Anterior cingulate cortex (tissue), 58 donors: ENCODE data around the gene NSG1.
A peak's percentile ranks its signal among the peaks of the same experiment; 100 is the strongest.

ENCODE experiments used
- DNase-seq, 58 donors: peaks; one replicate each; lab custom pipeline; 2025; lab: John Stamatoyannopoulos, UW

The NSG1 gene

DNA sequence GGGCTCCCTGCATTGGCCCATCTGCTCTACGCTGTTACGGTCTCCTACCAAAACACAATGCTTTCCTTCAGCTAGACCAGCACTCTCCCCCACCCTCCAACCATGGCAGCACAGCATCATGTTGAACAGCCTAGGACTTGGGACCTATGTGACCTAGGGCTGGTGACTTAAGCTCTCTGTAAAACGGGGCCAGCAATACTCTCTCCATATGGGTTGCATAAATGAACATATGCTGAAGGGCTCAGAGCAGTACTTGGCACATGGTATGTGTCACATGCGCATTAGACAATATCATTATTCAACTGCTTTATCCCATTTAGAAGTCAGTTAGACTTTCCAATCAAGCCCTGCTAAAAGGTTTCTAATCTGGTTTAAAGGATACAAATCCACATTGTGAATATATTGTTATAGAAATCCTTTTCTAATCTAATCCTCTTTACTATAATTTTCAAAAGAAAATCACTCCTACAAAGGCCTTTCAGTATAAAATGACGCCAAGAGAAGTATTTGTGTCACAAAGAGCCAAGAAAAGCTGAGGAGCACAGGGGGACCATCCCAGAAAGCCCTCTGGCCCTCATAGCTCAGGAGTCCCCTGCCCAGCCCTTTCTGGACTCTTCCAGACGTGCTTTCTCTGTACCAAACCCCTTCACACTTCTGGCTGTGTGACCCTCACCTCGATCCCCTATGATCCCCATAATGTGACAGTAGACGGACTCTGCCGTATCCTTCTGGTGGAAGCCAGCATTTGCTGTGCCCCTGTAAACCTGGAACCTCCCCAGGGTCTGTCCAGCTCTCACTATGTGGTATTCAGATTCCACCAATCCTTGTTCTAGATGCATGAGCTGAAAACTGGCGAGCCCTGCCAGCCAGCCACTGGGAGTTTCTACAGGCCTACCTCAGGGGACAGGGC, 42.3 kb downstream of the NSG1 start:
- DNase-seq = peak in 3 of 58 donors; percentile 14 to 22 (median 16)

DNA sequence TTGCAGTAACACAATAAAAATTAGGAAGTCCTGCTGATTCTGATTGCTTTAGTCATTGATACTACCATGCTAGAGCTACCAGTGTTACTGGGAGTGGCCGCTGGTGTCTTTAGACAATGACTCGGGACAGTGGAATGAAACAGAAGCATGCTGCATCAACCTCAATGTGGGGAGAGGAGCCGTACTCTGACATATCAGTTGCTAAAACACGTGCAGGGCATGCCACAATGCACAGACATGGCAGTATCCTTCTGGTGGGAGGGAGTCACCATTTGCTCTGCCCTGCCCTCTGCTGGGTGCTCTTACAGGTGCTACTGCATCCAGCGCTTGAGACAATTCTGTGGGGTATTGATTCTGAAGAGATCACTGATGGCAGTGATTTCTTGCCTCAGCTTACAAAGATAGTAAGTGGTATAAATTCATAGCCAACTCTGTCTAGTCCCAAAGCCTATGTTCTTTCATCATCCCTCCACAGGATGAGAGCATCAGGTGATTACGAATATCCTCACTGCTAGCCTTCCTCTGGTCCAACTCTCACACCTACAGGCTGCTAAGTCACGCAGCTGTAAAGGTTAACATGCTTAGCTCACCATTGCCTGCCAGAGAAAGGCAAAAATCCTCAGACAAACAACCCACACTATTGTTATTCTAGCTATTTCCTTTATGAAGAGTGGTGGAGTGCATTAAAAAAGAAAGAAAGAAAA, 43.7 kb downstream of the NSG1 start:
- DNase-seq = peak in 10 of 58 donors; percentile 7 to 40 (median 23)

DNA sequence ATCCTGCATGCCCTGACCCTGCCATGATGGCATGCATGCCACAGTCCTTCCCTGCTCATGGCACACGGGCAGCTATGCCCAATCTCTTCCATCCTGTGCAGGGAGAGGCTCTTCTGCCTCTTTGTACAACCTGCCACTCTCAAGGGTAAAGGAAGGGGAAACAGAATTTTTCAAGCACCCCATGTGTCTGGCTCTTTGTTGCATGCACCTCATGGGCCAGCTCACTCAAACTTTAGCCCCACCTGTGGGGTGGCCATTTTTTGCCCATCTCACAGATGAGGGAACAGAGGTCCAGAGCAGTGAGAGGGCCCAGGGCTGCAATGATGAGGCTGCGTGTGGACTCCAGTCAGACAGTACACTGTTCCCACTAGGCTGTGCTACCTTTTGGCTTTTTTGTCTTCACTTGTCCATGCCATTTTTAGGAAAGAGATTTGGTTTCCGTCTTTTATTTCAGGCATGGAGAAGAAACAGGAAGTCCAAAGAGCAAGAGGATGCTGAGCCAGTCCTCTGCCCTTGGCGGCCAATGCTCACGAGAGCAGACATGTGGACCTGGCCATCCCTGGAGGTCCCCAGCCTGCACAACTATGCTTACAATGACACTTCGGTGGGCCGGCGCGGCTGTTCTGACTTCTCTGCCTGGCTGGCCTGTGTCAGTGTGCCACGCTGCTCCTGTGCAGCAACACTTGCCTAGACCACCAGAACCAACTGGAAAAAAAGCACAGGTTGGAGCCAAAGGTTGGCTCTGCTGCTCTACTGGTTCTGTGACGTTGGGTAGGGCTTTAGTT, 45.6 kb downstream of the NSG1 start:
- DNase-seq = no peak

DNA sequence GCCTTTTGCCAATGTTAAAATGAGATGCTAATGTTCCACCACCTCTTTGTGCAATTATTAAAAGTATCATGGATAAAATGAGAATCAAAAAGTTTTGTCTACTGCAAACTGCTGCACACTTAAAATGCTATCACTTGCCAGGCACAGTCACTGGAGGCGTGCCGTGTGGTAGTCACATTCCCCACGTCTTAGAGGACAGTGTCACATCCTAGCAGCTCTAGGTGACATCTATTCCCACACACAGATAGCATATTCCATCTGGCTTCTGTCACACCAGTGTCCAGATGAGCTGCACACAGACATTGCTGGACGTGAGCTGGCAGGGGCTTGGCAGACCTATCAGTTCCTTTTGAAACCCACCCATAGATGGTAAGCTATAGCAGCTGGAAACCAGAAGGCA, 47.0 kb downstream of the NSG1 start:
- DNase-seq = no peak

DNA sequence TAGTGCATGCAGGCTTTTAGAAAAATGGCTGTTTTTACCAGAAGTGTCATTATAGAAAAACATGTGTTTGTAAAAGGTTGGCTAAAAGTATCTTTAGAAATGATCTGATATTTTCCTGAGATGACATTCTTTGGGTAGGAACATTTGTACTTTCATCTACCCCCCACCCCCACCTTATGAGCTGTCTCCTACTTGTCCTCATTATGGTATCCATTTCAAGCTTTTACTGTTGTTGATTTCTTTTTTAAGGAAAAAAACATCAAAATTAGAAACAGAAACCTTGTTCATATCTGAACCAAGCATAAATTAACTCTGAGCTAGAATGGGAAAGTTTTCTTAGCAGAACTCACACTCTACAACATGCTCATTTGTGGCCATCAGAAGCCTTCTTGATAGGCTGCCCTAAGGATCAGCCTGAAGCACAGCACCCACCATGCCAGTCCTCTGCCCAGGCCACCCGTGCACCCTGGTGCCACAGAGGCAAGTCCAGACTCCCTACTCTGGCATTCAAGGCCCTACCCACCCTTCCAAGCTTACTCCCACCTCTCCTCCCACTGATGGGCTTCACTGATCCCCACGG, 49.4 kb downstream of the NSG1 start:
- no peak for DNase-seq

DNA sequence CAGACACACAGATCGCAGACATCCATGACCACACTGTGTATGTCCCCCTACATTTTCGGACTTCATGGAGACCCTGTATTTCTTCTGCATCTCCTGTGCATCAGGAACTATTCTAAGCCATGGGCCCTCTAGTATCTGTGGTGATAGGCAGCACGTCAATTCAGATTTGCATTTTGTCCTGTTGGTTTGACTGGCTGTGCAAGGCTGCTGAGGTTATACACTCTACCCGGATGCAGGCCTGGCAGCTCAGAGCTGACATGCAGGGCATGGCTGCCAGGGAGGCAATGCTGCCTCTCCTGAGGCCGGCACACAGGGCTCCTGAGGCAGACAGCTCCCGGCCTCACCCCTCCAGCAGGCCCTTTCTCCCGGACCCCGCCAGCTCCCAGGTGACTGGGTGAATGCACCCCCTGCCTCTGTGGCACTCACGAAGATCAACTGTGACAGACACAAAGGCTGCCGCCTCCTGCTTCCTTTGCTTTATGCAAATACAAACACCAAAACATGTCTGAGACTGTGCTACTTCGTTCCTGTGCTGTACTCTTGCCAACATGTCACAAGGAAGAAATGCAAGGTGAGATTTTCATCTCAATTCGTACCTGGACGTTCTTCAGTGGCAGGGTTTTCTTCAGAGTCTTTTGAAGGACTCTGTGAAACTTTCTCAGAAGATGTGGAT, 51.0 kb downstream of the NSG1 start:
- DNase-seq = no peak

DNA sequence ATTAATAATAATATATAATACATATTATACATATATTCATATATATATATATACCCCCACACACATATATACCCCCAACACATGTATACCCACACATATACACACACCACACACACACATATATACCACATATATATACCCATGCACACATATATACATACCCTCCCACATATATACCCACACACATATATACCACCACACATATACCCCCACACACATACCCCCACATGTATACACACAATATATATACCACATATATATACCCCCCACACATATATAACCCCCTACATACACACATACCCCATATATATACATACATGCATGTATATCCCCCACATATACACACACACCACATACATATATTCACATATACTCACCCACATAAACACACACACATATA, 52.0 kb downstream of the NSG1 start:
- DNase-seq = no peak

DNA sequence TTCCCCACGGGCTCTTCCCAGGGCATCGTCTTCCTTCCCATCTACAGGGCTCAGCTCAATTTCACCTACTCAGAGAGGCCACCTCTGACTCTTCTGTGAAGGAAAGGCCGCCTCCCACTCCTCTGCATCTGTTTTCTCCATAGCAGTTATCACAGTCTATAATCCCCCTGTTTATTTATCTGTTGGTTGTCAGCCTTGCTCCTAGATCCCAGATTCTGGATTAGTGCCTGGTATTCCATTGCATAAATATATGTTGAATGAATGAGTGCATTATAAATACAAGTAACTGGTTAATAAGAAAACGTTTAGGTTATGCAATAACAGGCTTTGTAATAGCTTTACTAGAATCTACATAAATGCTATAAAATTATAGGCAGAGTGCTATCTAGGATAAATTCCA, 52.9 kb downstream of the NSG1 start:
- no peak for DNase-seq

DNA sequence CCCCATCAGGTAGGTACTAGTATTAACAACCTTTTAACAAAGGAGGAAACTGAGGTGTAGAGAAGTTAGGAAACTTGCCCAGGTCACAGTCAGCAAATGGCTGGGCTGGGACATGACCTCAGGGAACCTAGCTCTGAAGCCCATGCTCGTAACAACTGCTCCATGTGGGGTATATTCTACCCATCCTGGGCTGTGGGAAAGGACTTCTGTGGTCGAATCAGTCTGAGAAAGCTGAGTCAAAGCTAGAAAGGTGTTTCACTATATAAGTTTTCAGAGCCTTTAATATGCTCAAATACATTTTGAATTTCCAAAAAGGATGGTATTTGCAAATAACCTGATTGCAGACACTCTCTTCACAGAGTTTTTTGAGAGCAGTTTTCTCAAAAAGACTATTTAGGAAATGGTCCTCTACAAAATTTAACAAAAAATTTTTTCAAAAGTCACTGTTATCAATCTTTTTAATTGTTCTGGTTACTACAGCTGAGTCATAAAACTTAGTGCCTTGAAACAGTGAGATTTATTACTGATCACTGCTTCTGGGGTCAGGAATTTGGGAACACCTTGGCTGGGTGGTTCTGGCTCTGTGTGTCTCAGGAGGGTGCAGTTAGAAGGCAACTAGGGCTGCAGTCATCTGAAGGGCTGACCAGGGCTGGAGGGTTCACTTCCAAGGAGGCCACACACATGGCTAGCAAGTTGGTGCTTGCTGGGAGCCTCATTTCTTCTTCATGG, 53.6 kb downstream of the NSG1 start:
- DNase-seq = no peak

DNA sequence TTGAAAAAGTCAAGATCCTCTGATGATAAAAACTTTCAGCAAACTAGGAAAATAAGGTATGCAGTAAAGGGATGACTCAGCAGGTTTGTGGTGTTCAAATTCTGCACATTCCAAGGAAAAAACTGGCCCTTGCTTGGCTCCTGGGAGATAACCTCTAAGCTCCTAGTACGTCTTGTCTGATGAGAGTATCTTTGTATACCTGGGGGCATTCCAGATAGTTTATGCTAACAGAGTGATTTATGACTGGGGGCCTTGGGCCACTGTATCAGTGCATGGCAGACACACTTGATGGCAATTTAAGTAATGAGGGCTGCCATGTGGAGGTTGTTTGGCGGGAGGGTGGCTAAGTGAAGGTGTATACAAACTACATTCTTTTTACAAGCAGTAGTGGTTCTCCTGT, 56.9 kb downstream of the NSG1 start:
- no peak for DNase-seq

DNA sequence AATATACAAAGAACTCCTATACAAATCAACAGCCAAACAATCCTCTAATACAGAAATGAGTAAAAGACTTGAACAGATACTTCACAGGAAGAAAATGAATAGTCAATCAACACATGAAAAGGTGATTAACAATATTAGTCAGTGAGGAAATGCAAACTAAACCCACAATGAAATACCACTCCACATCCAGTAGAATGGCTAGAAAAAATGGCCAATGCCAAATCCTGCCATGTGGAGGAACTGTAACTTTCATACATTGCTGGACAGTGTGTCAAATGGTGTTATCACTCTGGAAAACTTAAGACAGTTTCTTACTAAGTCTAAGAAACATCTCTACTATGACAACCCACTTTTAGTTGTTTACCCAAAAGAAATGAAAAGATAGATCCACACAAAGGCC, 59.5 kb downstream of the NSG1 start:
- DNase-seq = no peak

DNA sequence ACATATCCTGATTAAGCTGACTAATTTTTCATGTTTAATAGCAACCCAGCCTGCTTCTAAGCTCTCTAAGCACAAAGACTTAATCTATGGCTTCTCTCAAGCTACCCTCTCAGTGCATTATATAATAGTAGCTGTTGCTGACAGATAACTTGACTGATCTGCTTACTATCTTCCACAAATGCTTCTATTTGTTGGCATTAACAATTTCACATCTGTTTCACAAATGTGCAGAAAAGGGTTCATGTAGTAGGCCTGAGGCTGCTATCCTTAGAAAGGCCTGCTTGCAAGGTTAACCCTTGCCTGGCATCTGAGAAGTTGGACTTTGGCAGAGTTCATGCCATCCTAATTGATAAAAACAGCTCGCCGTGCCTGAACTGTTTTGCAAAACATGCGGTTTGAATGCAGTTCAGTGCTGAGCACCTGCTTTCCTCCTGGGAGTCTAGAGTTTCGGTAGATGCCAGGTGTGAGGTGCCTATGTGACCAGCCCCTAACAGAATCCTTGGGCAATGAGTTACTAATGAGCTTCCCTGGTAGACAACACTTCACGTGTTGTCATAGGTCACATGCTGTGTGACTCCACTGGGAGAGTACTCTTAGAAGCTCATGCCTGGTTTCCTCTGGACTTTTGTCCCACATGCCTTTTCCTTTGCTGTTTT, 68.4 kb downstream of the NSG1 start:
- DNase-seq = no peak

DNA sequence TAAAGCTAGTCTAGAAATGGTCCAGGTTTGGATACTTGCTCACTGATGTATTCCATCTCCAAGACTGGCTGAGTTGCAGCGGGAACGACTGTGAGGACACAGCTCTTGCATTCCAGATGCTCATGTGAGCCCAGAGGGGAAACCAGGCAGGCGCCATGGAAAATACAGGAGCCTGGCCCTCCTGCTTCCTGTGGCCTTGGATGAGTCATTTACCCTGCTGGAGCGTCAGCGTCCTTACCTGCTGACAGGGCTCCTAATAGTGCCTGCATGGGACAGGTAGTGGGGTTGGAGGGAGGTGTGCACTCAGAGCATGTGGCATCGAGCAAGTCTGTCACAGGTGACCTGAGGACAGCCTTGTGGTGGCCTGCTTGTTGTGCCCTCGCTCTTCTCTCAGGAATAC, 69.4 kb downstream of the NSG1 start:
- DNase-seq = no peak

DNA sequence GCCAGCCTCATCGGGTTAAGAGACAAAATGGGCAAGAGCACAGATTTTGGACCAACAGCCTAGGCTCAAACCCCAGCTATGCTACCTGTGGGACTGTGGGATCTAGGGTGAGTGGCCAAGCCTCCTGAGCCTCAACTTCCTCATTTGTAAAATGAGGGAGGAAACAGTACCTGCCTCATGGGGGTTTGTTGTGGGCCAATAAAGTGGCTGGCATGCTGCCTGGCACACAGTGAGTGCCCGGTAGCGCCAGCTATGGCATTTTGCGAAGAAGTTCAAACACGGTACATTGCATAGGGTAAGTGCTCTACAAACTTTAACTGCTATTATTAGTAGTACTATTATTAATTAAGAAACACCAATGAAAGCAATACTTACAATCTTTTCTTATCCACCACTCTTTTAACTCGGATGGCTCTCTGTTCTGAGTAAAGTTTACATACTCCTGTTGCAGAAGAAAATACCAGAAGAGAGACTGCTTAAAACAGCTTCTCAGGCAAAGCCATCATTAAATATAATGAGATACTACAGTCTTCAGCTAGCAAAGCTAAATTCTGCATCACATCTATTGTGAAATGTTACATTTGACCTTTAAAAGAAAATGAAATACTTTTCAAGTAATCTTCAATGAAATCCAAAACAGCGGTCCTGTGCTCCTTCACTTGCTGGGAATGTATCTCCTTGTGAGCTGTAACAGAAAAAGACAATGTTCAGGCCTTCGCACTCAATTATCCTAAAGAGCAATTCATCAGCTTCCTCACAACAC, 70.1 kb downstream of the NSG1 start:
- DNase-seq = no peak

DNA sequence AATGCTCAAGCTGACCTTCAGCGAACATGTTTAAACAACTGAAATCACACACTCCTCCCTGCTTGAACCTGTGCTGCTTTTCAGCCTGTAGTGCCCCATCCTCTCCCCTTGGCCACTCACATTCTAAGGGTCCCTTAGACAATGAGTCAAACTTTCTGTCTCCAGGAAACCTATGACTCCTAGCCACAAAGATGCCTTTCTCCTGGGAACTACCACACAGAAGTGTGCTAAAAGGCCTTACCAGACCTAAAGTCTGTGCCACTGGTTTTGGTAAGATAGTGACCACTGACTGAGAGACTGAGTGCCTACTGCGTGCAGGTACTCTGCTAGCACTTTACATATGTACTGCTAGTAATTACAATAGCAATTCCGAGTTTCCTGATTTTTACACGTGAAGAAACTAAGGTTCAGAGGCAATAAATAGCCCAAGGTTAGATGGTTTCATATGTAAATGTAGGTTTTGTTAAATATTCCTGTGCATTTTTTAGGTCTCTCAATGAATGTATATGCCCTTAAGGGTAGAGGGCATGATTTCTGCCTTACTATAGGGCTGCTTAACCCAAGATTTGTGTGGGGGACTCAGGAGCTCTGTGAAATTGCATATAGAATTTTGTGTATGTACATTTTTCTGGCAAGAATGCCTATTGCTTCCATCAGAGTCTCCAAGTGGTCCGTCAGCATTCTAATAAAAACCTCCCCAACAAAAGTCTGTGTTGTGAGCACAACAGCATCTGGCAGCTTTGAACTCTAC, 71.1 kb downstream of the NSG1 start:
- DNase-seq = no peak

DNA sequence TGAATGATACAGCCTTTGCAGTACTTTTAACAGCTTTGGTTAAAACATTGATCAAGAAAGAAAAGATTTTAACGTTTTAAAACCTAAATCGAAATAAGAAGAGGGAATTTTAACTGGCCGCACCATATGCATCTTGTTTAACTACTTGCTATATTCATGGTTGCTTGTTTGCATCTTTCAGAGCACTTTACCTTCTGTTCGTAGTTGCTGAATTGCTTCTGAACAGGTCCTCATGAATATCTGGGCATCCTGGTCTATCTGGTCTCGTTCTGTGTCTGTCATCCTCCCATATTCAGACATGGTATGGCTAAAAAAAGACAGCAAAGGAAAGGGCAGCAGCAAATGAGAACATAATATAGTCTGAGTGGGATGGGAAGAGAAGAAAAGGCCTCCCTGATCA, 72.3 kb downstream of the NSG1 start:
- DNase-seq = no peak

DNA sequence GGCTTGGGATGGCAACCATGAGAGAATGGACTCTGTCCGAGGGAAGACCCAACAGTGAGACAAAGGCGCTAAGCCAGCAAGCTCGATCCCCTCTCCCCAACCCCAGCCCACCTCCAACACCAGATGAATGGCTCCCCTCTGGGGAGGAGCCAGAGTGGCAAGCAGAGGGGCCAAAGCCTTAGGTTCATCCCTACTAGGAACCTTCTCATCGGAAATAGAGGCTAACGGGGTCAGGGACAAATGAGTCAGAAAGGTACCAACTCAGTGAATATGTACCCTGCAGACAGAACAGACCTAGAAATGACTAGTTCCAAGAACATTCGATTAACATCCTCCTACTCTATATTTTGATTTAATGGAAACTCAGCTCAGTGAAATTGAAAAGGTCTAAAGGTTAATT, 73.9 kb downstream of the NSG1 start:
- no peak for DNase-seq

DNA sequence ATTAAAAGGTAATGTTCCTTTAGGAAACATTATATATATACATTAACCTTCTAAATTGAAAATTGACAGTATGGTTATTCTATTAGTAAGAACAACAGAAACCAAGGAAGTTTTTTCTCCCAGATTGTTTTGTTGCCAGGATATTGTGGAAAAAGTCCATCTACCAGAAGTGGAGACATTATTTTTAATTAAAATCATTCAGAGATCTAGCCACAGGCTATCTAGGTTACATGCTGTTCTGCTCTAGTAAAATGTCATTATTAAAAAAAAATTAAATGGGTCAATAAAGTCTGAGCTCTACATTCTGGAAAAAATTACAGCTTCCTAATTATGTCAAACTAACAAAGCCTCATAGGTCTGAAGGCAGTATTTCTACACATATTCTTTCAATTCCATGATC, 74.3 kb downstream of the NSG1 start:
- DNase-seq = no peak
